Measurements from ENCODE around the gene SPNS3.

SPNS3 gene

GRCh38 chr17:4460661-4461060 lies 26.9 kb downstream of the SPNS3 start:
- TF ChIP-seq JUND (IDR thresholded peaks at IDR 0.05; ENCODE audit: low read depth), result no peak
- in situ Hi-C loops (cut with HindIII; ENCODE audit: low pct_unique_long_range_greater_than_20kb, low sequenced_read_pairs), result no loop called here
- no peak for DNase-seq (ENCODE audit: low read depth in 1 of 2, low spot score in 1 of 2)

- in situ Hi-C loops (cut with HindIII; ENCODE audit: low pct_unique_long_range_greater_than_20kb, low sequenced_read_pairs), result no loop called here
- no peak for DNase-seq (ENCODE audit: low read depth in 1 of 2, low spot score in 1 of 2)
- no peak for TF ChIP-seq JUND (IDR thresholded peaks at IDR 0.05; ENCODE audit: low read depth)
Measured at GRCh38 chr17:4463818-4464476, 30.2 kb downstream of the SPNS3 start.

- in situ Hi-C loops (cut with HindIII; ENCODE audit: low pct_unique_long_range_greater_than_20kb, low sequenced_read_pairs), result no loop called here
- no peak for DNase-seq (ENCODE audit: low read depth in 1 of 2, low spot score in 1 of 2)
- no peak for TF ChIP-seq JUND (IDR thresholded peaks at IDR 0.05; ENCODE audit: low read depth)
Measured at GRCh38 chr17:4465786-4466185, 32.0 kb downstream of the SPNS3 start.

DNA sequence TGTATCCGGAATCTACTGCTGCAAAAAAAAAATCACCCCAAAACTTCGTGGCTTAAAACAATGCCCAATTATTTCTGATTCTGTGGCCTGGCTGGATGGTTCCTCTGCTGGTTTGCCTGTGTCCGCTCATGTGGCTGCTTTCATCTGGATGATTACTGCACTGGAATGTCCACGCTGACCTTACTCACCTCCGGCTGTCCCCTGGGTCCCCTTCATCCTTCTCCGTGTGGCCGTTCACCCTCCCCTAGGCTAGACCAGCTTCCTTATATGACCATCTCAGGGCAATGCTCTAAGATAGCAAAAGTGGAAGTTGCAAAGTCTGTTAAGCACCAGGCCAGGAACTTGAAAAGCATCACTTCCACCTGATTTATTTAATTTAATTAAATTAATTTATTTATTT lies 33.5 kb downstream of the SPNS3 start:
- DNase-seq (ENCODE audit: low read depth in 1 of 2, low spot score in 1 of 2), result no peak
- in situ Hi-C loops (cut with HindIII; ENCODE audit: low pct_unique_long_range_greater_than_20kb, low sequenced_read_pairs), result no loop called here

GRCh38 chr17:4469552-4469951 lies 35.8 kb downstream of the SPNS3 start:
- in situ Hi-C loops (cut with HindIII; ENCODE audit: low pct_unique_long_range_greater_than_20kb, low sequenced_read_pairs), result no loop called here
- no peak for TF ChIP-seq JUND (IDR thresholded peaks at IDR 0.05; ENCODE audit: low read depth)
- DNase-seq (ENCODE audit: low read depth in 1 of 2, low spot score in 1 of 2), result no peak

More for the DNA sequence above, 33.5 kb downstream of the SPNS3 start:
- TF ChIP-seq JUND (IDR thresholded peaks at IDR 0.05; ENCODE audit: low read depth), result no peak

GRCh38 chr17:4472286-4472685 lies 38.5 kb downstream of the SPNS3 start:
- DNase-seq (ENCODE audit: low read depth in 1 of 2, low spot score in 1 of 2), result no peak
- in situ Hi-C loops (cut with HindIII; ENCODE audit: low pct_unique_long_range_greater_than_20kb, low sequenced_read_pairs), result no loop called here
- no peak for TF ChIP-seq JUND (IDR thresholded peaks at IDR 0.05; ENCODE audit: low read depth)

DNA sequence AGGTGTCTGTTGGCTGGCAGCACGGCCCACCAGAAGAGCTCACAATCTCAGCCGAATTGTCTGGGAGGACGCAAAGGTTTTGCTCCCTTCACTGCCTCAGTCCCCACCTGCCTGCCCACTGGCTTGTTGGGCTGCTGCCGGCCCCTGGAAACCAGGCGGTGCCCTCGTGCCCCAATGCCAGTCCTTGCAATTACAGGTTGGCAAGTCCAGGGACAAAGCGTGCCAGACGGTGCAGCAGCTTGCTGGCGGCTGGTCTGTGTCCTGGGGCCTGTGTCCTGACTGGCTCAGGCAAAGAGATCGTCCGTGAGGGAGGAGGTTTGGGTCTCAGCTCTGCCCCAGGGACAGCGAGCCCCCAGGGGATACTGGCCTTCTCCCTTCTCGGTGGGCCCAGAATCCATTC lies 40.4 kb downstream of the SPNS3 start:
- in situ Hi-C loops (cut with HindIII; ENCODE audit: low pct_unique_long_range_greater_than_20kb, low sequenced_read_pairs), result no loop called here
- DNase-seq (ENCODE audit: low read depth in 1 of 2, low spot score in 1 of 2), result no peak
- no peak for TF ChIP-seq JUND (IDR thresholded peaks at IDR 0.05; ENCODE audit: low read depth)

DNA sequence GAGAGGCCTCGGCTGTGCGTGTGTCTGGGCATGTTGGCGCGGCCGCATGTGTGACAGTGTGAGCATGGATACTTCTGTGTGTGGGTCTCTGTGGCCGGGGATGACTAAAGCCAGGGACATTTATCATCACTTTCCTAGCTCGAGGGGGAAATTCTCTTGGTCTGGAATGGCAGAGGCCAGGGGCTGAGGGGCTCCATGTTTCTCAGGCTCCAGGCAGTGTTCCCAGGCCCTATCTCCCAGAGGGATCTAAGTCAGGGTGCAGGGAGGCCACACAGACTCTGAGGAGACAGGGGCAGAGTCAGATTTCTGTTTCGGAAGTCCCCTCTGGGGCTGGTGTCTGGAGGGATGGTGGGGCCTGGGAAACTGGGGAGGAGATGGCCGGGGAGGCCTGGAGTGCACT lies 41.3 kb downstream of the SPNS3 start:
- DNase-seq (ENCODE audit: low read depth in 1 of 2, low spot score in 1 of 2), result no peak
- no peak for TF ChIP-seq JUND (IDR thresholded peaks at IDR 0.05; ENCODE audit: low read depth)
- in situ Hi-C loops (cut with HindIII; ENCODE audit: low pct_unique_long_range_greater_than_20kb, low sequenced_read_pairs), result no loop called here

GRCh38 chr17:4475463-4475862 lies 41.7 kb downstream of the SPNS3 start:
- TF ChIP-seq JUND (IDR thresholded peaks at IDR 0.05; ENCODE audit: low read depth), result no peak
- DNase-seq (ENCODE audit: low read depth in 1 of 2, low spot score in 1 of 2), result no peak
- in situ Hi-C loops (cut with HindIII; ENCODE audit: low pct_unique_long_range_greater_than_20kb, low sequenced_read_pairs), result no loop called here

- DNase-seq (ENCODE audit: low read depth in 1 of 2, low spot score in 1 of 2), result no peak
- no peak for TF ChIP-seq JUND (IDR thresholded peaks at IDR 0.05; ENCODE audit: low read depth)
- in situ Hi-C loops (cut with HindIII; ENCODE audit: low pct_unique_long_range_greater_than_20kb, low sequenced_read_pairs), result no loop called here
Measured at GRCh38 chr17:4476017-4476416, 42.3 kb downstream of the SPNS3 start.

DNA sequence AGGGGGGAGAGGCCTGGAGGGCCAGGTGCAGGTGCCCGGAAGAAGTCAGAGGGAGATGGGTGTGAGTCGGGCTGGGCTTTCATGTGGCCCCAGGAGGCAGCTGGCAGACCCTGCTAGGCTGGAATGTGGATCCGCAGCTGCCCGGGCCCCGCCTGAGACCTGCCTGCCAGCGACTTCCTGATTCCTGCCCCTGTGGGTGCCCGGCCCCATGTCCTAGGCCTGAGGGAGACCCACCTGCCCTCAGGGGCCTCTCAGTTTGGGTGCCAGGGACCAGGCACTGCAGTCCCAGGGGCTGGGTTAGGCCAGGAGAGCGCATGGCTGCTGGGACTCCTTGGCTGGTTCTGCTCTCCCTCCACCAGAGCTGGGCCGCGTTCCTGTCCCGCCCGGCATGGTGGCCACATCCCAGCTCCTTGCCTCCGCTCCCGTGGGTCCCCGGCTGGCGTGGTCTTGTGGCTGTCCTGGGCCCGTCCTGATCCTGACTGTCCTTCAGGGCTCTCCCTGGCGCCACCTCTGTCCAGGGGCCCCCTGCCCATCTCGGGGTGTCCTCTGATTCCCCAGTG lies 42.9 kb downstream of the SPNS3 start:
- in situ Hi-C loops (cut with HindIII; ENCODE audit: low pct_unique_long_range_greater_than_20kb, low sequenced_read_pairs), result no loop called here
- no peak for DNase-seq (ENCODE audit: low read depth in 1 of 2, low spot score in 1 of 2)
- TF ChIP-seq JUND (IDR thresholded peaks at IDR 0.05; ENCODE audit: low read depth), result no peak

- in situ Hi-C loops (cut with HindIII; ENCODE audit: low pct_unique_long_range_greater_than_20kb, low sequenced_read_pairs), result no loop called here
- no peak for DNase-seq (ENCODE audit: low read depth in 1 of 2, low spot score in 1 of 2)
- no peak for TF ChIP-seq JUND (IDR thresholded peaks at IDR 0.05; ENCODE audit: low read depth)
Measured at GRCh38 chr17:4477255-4477791, 43.6 kb downstream of the SPNS3 start.

DNA sequence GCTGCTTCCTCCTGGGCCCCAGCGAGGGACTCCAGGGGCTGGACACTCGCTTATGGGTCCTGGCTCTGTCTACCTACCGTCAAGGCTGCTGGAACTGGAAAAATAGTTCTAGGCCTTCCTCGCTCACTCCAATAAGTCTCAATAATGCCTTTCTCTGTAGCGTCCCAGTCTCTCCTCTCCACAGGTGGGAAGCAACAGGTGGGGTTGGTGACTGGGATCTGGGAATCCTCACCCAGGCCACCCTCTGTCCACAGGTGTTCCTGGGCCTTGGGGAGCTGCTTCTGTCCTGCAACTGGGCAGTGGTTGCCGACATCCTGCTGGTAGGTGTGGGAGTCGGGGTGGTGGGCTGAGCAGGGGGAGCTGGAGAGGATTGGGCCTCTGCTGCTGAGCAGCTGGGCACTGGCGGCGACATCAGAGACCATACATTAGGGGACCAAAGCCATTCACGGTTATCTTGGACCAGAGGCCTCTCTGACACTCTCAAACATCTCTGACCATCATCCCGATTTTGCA lies 44.6 kb downstream of the SPNS3 start:
- in situ Hi-C loops (cut with HindIII; ENCODE audit: low pct_unique_long_range_greater_than_20kb, low sequenced_read_pairs), result no loop called here
- no peak for DNase-seq (ENCODE audit: low read depth in 1 of 2, low spot score in 1 of 2)
- no peak for TF ChIP-seq JUND (IDR thresholded peaks at IDR 0.05; ENCODE audit: low read depth)
